NCI-H1105 (cell line): ENCODE measurements around the gene TMIGD1.

Experiments used
- DNase-seq: peaks from one replicate; lab custom pipeline; 2025; lab: John Stamatoyannopoulos, UW

TMIGD1 gene

GRCh38 chr17:30290696-30291542 lies 42.9 kb downstream of the TMIGD1 start:
- DNase-seq, result peak; percentile 11

DNA sequence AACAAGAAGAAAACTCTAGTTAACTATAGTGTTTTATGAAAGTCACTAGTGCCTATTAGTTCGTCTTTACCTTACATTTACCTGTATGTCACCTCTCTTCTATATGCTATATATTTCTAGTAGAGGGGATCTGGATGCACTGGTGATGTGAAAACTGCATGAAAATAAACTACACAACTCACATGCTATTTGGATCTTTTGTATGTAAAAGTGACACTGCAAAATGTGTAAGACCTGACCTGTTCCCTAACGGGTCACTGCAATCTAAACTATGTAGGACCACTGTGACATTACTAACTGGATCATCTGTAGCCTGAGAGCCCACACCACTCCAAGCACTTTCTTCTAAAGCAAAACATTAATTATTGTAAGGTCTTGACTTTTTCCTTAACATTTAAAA lies 43.8 kb downstream of the TMIGD1 start:
- DNase-seq, result no peak

DNA sequence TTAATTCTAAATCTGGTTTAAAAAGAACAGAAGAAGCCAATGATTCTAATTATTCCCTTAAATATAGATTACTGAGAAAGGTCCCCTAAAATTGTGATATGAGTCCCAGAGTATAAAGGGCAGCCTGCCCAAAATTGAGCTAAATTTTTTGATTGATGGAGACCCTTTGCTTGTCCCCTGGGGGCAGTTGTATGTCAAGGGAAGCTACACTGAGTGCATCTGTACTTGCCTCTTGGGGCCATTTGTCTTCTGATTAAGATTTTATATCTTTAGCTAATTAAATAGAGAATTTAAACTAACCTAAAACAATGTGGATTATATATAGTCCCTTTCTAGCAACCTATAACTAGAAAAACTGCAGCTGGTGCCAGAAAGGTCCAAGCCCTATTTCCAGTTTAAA lies 54.7 kb downstream of the TMIGD1 start:
- DNase-seq, result no peak

DNA sequence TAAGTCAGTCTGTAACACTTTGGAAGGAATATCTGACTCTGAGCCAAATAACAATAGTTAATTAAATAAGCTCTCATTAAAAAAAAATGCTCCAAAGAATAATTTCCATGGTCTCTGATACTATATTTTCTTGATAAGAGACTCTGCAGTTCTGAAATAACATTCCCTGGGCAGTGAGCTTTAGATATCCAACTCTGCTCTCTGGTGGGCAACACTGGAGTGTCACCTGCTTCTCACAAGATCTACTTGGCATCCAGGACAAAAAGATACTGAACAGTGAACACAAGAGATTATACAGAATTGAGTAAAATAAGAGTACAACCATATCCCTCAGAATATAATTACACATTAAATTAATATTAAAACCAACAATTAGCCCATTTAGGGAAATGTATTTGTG lies 55.8 kb downstream of the TMIGD1 start:
- no peak for DNase-seq

GRCh38 chr17:30275911-30276310 lies 57.9 kb downstream of the TMIGD1 start:
- DNase-seq, result no peak

DNA sequence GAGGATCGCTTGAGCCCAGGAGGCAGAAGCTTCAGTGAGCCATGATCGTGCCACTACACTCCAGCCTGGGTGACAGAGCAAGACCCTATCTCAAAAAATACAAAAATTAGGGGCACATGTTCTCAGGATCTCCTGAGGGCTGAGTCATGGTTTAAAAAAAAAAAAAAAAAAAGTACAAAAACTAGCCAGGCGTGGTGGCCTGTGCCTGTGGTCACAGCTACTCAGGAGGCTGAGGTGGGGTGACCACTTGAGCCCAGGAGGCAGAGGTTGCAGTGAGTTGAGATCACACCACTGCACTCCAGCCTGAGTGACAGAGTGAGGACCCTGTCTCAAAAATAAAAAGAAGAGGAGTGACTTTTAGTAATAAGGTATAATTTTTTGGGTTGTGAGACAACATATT lies 59.0 kb downstream of the TMIGD1 start:
- DNase-seq, result no peak

DNA sequence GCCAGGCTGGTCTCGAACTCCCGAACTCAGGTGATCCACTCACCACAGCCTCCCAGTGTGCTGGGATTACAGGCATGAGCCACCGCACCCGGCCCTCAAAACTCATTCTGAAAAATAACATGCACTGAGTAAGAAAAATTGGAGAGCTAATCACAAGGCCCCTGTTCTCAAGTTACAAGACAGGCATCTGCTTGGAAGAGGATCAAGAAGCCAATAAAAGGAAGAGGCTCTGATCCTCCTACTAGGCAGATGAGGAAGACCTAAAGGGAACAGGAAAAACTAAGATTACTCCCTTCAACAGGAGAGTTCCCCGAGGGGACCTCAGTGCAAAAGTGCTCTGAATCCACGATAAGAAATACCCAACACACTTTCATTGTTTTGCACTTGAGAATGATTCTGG lies 60.5 kb downstream of the TMIGD1 start:
- DNase-seq, result no peak

DNA sequence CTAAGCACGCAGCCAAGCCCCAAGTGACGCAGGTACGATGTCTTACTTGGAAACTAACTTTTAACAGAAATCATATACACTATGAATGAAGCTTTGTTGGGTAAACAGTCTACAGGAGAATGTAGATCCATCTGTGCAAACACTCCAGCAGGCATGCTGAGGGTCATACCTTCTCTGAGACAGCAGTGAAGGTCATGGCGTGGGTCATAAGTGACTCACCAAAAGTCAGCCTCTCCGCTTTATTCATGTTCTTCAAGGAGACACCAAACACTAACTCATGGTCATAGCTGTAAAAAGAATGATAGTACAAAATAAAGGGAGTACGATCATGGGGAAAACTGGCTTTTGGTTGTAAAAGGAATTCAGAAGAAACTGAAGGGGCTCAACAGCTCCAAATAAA lies 62.8 kb downstream of the TMIGD1 start:
- no peak for DNase-seq

- no peak for DNase-seq
These were observed 66.2 kb downstream of the TMIGD1 start for GRCh38 chr17:30267625-30268024.
